HG02763 (cell line): ENCODE data around the gene SEMA3C.

ENCODE experiments used
- ATAC-seq: cut with Tn5 transposase; IDR thresholded peaks from one replicate; pipeline ENCODE4 v1.9.1; 2021; ENCODE audit warnings: mild to moderate bottlenecking, moderate library complexity; ENCODE audit not compliant: unreplicated experiment

The SEMA3C gene

GRCh38 chr7:80708123-80708522 is 210.7 kb downstream of the SEMA3C start:
- no peak for ATAC-seq

DNA sequence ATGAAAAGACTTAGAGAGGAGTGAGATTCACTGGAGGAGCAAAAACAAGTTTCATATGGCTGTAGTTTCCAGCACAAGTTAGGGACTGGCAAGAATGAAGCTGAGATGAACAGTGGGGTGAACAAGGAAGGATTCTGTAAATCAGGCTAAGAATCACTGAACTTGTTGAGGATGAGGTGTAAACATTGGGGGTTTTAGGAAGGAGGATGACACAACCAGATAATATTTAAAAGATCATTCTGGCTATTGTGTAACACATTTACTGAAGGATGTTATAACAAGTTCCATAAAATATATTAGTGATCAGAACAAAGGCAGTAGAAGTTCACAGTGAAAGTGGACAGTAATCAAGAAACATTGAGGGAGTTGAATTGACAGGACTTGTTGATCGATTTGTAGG is 211.5 kb downstream of the SEMA3C start:
- no peak for ATAC-seq

DNA sequence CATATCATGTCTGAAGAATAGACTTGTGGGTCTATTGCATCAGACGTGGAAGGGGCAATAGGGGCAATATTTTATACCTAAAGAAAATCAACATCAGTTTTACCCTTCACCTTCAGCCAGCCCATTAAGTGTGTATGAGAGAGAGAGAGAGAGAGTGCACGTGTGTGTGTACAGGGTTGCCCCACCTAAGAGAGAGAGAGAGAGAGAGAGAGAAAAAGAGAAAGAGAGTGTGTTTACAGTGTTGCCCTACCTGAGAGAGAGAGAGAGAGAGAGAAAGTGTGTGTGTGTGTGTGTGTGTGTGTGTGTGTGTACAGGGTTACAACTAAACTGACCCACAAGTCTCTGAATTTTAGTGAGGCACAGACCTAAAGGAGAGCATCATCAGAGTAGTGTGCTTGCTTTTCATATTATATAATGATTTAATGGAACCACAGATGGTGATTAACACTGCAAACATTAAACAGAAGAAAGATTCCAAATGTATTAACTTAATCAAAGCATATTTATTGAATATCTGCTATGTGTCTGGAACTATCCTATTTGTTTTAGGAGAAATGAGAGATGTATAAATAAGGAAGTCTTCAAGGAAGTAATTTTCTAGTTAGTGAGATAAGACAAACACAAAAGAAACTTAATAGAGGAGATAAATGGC is 213.6 kb downstream of the SEMA3C start:
- ATAC-seq: no peak

DNA sequence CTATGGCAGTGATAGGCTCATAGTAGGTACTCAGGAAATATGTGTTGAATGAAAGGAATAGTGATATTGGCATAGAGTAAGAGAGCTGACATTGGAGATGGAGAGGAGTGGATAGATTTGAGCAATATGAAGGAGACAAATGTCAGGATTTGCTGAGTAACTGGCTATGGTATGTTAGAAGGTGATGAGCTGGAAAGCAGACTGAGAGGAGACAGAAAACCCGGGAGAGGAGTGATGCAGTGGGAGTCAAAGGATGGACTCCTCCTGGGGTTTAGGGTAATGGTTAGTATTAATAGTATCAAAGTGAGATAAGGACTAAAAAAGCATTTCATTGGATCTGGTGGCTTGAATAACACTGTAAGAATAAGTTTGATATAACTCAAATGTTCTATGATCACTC is 215.6 kb downstream of the SEMA3C start:
- no peak for ATAC-seq

DNA sequence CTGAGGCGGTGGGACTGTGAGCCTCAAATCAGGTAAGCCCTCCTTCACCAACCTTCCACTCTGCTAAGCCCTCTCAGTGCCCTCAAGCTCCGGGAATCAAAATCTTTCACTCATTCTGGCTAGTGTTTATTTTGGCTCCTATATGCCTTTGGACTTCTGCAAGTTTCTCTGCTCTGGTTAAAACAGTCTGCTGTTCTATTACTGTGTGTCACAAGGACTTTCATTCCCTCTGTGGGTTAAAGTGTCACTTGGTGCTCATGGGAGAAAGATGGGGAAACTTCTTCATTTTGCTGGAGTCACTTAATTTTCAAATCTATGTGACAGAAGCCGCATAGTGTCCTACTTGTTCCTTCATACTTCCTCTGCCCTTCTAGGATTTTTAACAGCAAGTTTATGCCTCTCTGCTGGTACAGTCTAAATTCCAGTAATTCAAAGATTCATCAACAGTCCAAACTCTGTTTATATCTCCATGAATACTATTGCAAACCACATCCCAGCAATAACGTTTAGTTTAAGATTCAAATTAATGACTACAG is 219.1 kb downstream of the SEMA3C start:
- ATAC-seq: no peak

GRCh38 chr7:80699045-80699638 is 219.7 kb downstream of the SEMA3C start:
- no peak for ATAC-seq
